Adrenal gland (tissue), 12 donors: ENCODE data around the gene CHD9NB. TPM values are rescaled to one million over a fixed set of nuclear protein-coding genes. Genes with fewer than 3 reads are reported as not detected.

ENCODE experiments used
- DNase-seq, 7 donors: peaks; one replicate each; pipeline ENCODE4 v3.0.0-alpha.2; 2019 to 2020
- H3K27ac ChIP-seq, 5 donors: fragments of 200-600 bp; sonication (generic) in 4 of 5; 1 replicate in 3 of 5; 2 replicates in 2 of 5; pipeline versions ENCODE4 v1.5.1 to v1.8.0; 2016 to 2020; ENCODE audit warnings: mild to moderate bottlenecking in 1 of 5
- H3K27me3 ChIP-seq: fragments of 200-600 bp; 2 replicates; pipeline ENCODE4 v1.8.0; 2021
- H3K36me3 ChIP-seq, 2 donors: fragments of 200-600 bp; replicated peaks in 1 of 2; 1 replicate in 1 of 2; 2 replicates in 1 of 2; pipeline versions ENCODE4 v1.5.1 to v1.8.0; 2018 to 2022
- H3K4me1 ChIP-seq, 2 donors: fragments of 200-600 bp; replicated peaks in 1 of 2; 1 replicate in 1 of 2; 2 replicates in 1 of 2; pipeline versions ENCODE4 v1.5.1 to v1.8.0; 2018 to 2021
- H3K4me3 ChIP-seq, 4 donors: fragments of 200-600 bp; sonication (generic) in 3 of 4; one replicate each; pipeline ENCODE4 v1.5.1; 2016 to 2018
- H3K9me3 ChIP-seq, 3 donors: fragments of 200-600 bp; sonication (generic) in 1 of 3; replicated peaks in 1 of 3; 1 replicate in 2 of 3; 2 replicates in 1 of 3; pipeline versions ENCODE4 v1.5.1 to v1.8.0; 2016 to 2021
- CTCF ChIP-seq, 6 experiments: fragments of 450-650 bp in 4 of 6; fragments of 200-600 bp in 2 of 6; sonication (generic) in 1 of 6; IDR thresholded peaks; 1 replicate in 5 of 6; 2 replicates in 1 of 6; pipeline versions ENCODE4 v1.5.1 to v1.8.0; 2016 to 2021; ENCODE audit warnings: antibody characterized with exemption in 6 of 6, mild to moderate bottlenecking in 2 of 6, moderate library complexity in 1 of 6
- POLR2A ChIP-seq, 2 donors: fragments of 450-650 bp; IDR thresholded peaks; one replicate each; pipeline ENCODE4 v1.6.1; 2017; ENCODE audit warnings: antibody characterized with exemption in 2 of 2, mild to moderate bottlenecking in 2 of 2, moderate library complexity in 1 of 2
- WGBS, 4 donors: extraction: QIAGEN DNeasy Blood & Tissue Kit in 2 of 4; methylation state at CpG; one replicate each; pipeline versions ENCODE4 v1.1.5 to v1.1.7; 2013 to 2017; 5-methylcytosine and 5-hydroxymethylcytosine counted together
- intact Hi-C, 2 donors: fragments of 100-400 bp; cut with DNase I; formaldehyde crosslinking; loops; one replicate each; pipeline versions ENCODE4 v1.14.1 to v1.15.0; 2022 to 2023
- polyA plus RNA-seq, 3 donors: library from polyadenylated mRNA; stranded (reverse); fragments of 200-250 nt in 2 of 3; fragments of 350-450 nt in 1 of 3; fragmentation: Illumina TruSeq in 1 of 3; extraction: RNeasy Lipid Tissue Mini Kit (QIAGEN cat#74804) in 1 of 3; gene quantifications; one replicate each; pipeline ENCODE4 v1.2.3, GENCODE V29; 2013 to 2014
- total RNA-seq, 9 donors: library from RNA; depleted of rRNA in 4 of 9; stranded (reverse); fragments of >200 nt in 4 of 9; fragments of 120-200 nt in 1 of 9; fragmentation: NEBNext Ultra II Directional in 1 of 9; extraction: Animal tissue kit (Norgen Biotek cat#: 25700) in 1 of 9; gene quantifications; one replicate each; pipeline versions ENCODE4 v1.1.0 to v1.2.4, GENCODE V29; 2013 to 2023
- donor health status: healthy with polysubstance abuse.
- donor health status: Bipolar disorder and iron deficiency.
- donor health status: DM: yes; HTN: yes; CAD: no.
- donor health status: DM: no; HTN: no; CAD: no.
- donor health status: DM: no; HTN: no; CAD: no.
- donor health status: DM: yes; HTN: yes; CAD: no.

CHD9NB gene
- total and polyA plus RNA-seq, 12 donors: 0.11 to 1.3 (median 0.55) TPM

DNA sequence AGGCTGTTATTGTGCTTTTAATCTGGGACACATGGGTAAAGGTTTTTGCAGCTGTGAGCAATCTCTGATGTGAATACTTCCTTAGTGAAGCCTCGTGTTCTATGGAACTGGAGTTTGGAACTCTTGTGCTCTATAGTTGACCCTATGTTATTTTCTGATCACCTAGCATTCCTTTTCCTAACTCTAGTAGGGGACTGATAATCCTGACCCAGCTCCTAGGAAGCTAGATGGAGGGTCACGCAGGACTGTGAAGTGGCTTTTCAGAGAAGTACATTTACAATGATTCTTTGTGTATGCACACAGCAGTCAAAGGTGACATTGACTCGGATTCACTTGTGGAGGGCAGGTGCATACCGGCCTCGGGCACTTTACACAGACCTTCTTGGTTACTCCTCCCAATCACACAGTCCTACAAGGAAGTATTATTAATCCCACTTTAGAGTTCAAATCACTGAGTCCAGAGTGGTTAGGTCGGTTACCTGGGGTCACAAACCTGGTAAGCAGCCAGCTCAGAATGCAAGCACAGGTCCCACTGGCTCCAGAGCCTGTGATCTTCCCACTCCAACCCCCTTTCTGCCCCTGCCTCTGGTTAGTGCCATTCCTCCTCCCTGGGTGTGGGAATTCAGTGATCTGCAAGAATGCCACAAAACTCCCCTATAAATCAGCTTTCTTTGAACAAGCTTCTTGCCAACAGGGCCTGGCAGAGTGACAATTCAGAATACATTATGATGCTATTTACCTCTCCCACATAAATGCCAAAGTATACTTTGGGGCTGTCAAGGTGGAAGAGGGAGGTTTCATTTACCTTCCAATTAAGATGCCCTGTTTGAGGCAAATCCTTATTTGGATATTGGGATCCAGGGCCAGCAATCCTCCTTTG lies 7.1 kb downstream of the CHD9NB start:
- Histone ChIP-seq H3K27ac (no peak overlapping the region), H3K27me3 (no peaks in the 10 kb centered on the region), H3K36me3 (no peaks in the 10 kb centered on the region), H3K9me3 (no peaks in the 10 kb centered on the region), H3K4me1 (no peaks in the 10 kb centered on the region), H3K4me3 (no peak overlapping the region)
- intact Hi-C loops: no loop called here
- WGBS, 4 donors: 76 to 87% (median 82%) methylated on average over 6 of the region's 6 CpGs
- no peak for DNase-seq
- TF ChIP-seq POLR2A (IDR thresholded peaks at IDR 0.05) (no peak), CTCF (IDR thresholded peaks at IDR 0.05) (no peak)

GRCh38 chr16:53043986-53044601 lies 8.6 kb downstream of the CHD9NB start:
- Histone ChIP-seq H3K4me1 (no peaks in the 10 kb centered on the region), H3K4me3 (no peak overlapping the region), H3K36me3 (no peaks in the 10 kb centered on the region), H3K27ac (peak overlapping the region in 1 of 5 donors; percentile 49), H3K27me3 (no peaks in the 10 kb centered on the region), H3K9me3 (no peaks in the 10 kb centered on the region)
- intact Hi-C loops: no loop called here
- 24 to 47% (median 26%) methylated on average over 4 to 11 of the region's 11 CpGs for WGBS, 4 donors
- no peak for DNase-seq
- TF ChIP-seq CTCF (IDR thresholded peaks at IDR 0.05): no peak
- no peak for TF ChIP-seq POLR2A (IDR thresholded peaks at IDR 0.05)

GRCh38 chr16:53043428-53043831 lies 9.3 kb downstream of the CHD9NB start:
- no peak overlapping the region for H3K4me3 ChIP-seq
- no peaks in the 10 kb centered on the region for H3K27me3 ChIP-seq
- no peak for DNase-seq
- no peaks in the 10 kb centered on the region for H3K4me1 ChIP-seq
- WGBS, 4 donors: 42 to 63% (median 49%) methylated on average over 5 of the region's 5 CpGs
- no peaks in the 10 kb centered on the region for H3K36me3 ChIP-seq
- H3K9me3 ChIP-seq: no peaks in the 10 kb centered on the region
- H3K27ac ChIP-seq: peak overlapping the region in 1 of 5 donors; percentile 49
- intact Hi-C loops: no loop called here
- TF ChIP-seq POLR2A (IDR thresholded peaks at IDR 0.05) (no peak), CTCF (IDR thresholded peaks at IDR 0.05) (no peak)

- Histone ChIP-seq H3K4me3 (no peak overlapping the region), H3K9me3 (no peaks in the 10 kb centered on the region), H3K27ac (peak overlapping the region in 2 of 5 donors; percentile 17 to 38), H3K27me3 (no peaks in the 10 kb centered on the region), H3K36me3 (no peaks in the 10 kb centered on the region), H3K4me1 (no peaks in the 10 kb centered on the region)
- no peak for TF ChIP-seq CTCF (IDR thresholded peaks at IDR 0.05)
- intact Hi-C loops: no loop called here
- no peak for DNase-seq
- 50 to 66% (median 55%) methylated on average over 5 of the region's 5 CpGs for WGBS, 4 donors
These were observed 10.4 kb downstream of the CHD9NB start for GRCh38 chr16:53042235-53042701.
